NCI-H2171 treated with DMSO at 0.1 percent for 48 hours (cell line): ENCODE data around the gene SMIM36.
A peak's percentile ranks its signal among the peaks of the same experiment; 100 is the strongest.
"Not testable (repeated sequence)": the region's sequence is repeated elsewhere in the genome, so short reads cannot be mapped to it uniquely, and the experiment has no call there.

Source experiments
- DNase-seq: peaks from one replicate; lab custom pipeline; 2025; lab: John Stamatoyannopoulos, UW

The SMIM36 gene

GRCh38 chr17:55454906-55455474 is 56.3 kb downstream of the SMIM36 start:
- DNase-seq, result no peak

- DNase-seq, result no peak
Observed at GRCh38 chr17:55453839-55454557, 57.3 kb downstream of the SMIM36 start.

- DNase-seq, result no peak
Observed at GRCh38 chr17:55452139-55452790, 59.0 kb downstream of the SMIM36 start.

- DNase-seq, result no peak
Observed at GRCh38 chr17:55451758-55452138, 59.5 kb downstream of the SMIM36 start.

- no peak for DNase-seq
Observed at GRCh38 chr17:55451203-55451641, 60.0 kb downstream of the SMIM36 start.

- DNase-seq, result no peak
Observed at GRCh38 chr17:55450232-55450825, 60.9 kb downstream of the SMIM36 start.

- DNase-seq, result peak; percentile 14
Observed at GRCh38 chr17:55448681-55449080, 62.6 kb downstream of the SMIM36 start.

- DNase-seq, result no peak
Observed at GRCh38 chr17:55446581-55447205, 64.6 kb downstream of the SMIM36 start.

- not testable (repeated sequence) for DNase-seq
Observed at GRCh38 chr17:55446004-55446403, 65.2 kb downstream of the SMIM36 start.

- DNase-seq, result no peak
Observed at GRCh38 chr17:55444471-55445441, 66.5 kb downstream of the SMIM36 start.

- DNase-seq, result no peak
Observed at GRCh38 chr17:55443904-55444303, 67.3 kb downstream of the SMIM36 start.

GRCh38 chr17:55442953-55443683 is 68.1 kb downstream of the SMIM36 start:
- DNase-seq, result no peak

GRCh38 chr17:55442462-55442861 is 68.8 kb downstream of the SMIM36 start:
- no peak for DNase-seq

- DNase-seq, result no peak
Observed at GRCh38 chr17:55441544-55441943, 69.7 kb downstream of the SMIM36 start.

GRCh38 chr17:55440391-55440790 is 70.9 kb downstream of the SMIM36 start:
- peak; percentile 68 for DNase-seq

GRCh38 chr17:55437159-55437605 is 74.1 kb downstream of the SMIM36 start:
- DNase-seq, result no peak

- DNase-seq, result no peak
Observed at GRCh38 chr17:55436224-55437158, 74.8 kb downstream of the SMIM36 start.

GRCh38 chr17:55435408-55435807 is 75.8 kb downstream of the SMIM36 start:
- DNase-seq, result peak; percentile 11

GRCh38 chr17:55434721-55435120 is 76.5 kb downstream of the SMIM36 start:
- DNase-seq, result no peak
